Fibroblast of the aortic adventitia (primary cell): ENCODE results near the gene MARK1. TPM values are rescaled to one million over a fixed set of nuclear protein-coding genes. Genes with fewer than 3 reads are reported as not detected.

Experiments
- DNase-seq: peaks from one replicate; pipeline ENCODE4 v3.0.0-alpha.2; 2010; ENCODE audit warnings: low read depth
- H3K4me3 ChIP-seq: 2 replicates; pipeline ENCODE4 v1.5.1; 2011; ENCODE audit warnings: low read depth, mild to moderate bottlenecking, control low read depth, low read length, moderate library complexity
- CTCF ChIP-seq: IDR thresholded peaks from 2 replicates; pipeline ENCODE4 v1.5.1; 2011; ENCODE audit warnings: mild to moderate bottlenecking, low read length, control low read depth, inconsistent platforms; ENCODE audit not compliant: insufficient read depth
- total RNA-seq: library from RNA; depleted of rRNA; stranded (reverse); fragments of >200 nt; gene quantifications from 2 replicates; pipeline ENCODE4 v1.2.3, GENCODE V29; 2012; ENCODE audit warnings: low replicate concordance

MARK1 gene
- total RNA-seq, 1 donor: 0.45 TPM

- DNase-seq: no peak
- no peak for TF ChIP-seq CTCF
- H3K4me3 ChIP-seq: peak overlapping the region; percentile 63
Observed at GRCh38 chr1:220528679-220529501, 954 bp downstream of the MARK1 start.

GRCh38 chr1:220529521-220530020, 1.6 kb downstream of the MARK1 start:
- no peak overlapping the region for H3K4me3 ChIP-seq
- TF ChIP-seq CTCF: no peak

GRCh38 chr1:220533504-220534109, 5.7 kb downstream of the MARK1 start:
- TF ChIP-seq CTCF: no peak
- no peak for DNase-seq
- H3K4me3 ChIP-seq: no peak overlapping the region

More at GRCh38 chr1:220529521-220530020, 1.6 kb downstream of the MARK1 start:
- DNase-seq: no peak

GRCh38 chr1:220544901-220545303, 17.0 kb downstream of the MARK1 start:
- peak; percentile 3 for DNase-seq
- H3K4me3 ChIP-seq: no peak overlapping the region
- TF ChIP-seq CTCF: peak; percentile 11

- no peak for TF ChIP-seq CTCF
- DNase-seq: no peak
- H3K4me3 ChIP-seq: no peak overlapping the region
Observed at GRCh38 chr1:220550811-220551399, 23.0 kb downstream of the MARK1 start.

- TF ChIP-seq CTCF: no peak
- DNase-seq: no peak
- no peak overlapping the region for H3K4me3 ChIP-seq
Observed at GRCh38 chr1:220551718-220552117, 23.8 kb downstream of the MARK1 start.
